GM21825 (cell line): ENCODE data around the gene CA5B.
"Not testable (repeated sequence)": the region's sequence is repeated elsewhere in the genome, so short reads cannot be mapped to it uniquely, and the experiment has no call there.

Experiments
- ATAC-seq: cut with Tn5 transposase; IDR thresholded peaks from one replicate; pipeline ENCODE4 v1.9.1; 2021; ENCODE audit warnings: mild to moderate bottlenecking, moderate library complexity; ENCODE audit not compliant: unreplicated experiment

Gene CA5B

GRCh38 chrX:15812192-15812938 is 74.3 kb downstream of the CA5B start:
- ATAC-seq = no peak

GRCh38 chrX:15813416-15813815 is 75.3 kb downstream of the CA5B start:
- no peak for ATAC-seq

- no peak for ATAC-seq
Measured at GRCh38 chrX:15814771-15815365, 76.8 kb downstream of the CA5B start.

GRCh38 chrX:15815779-15816437 is 77.8 kb downstream of the CA5B start:
- ATAC-seq = peak; percentile 89

GRCh38 chrX:15816438-15816809 is 78.4 kb downstream of the CA5B start:
- no peak for ATAC-seq

- ATAC-seq = no peak
Measured at GRCh38 chrX:15816886-15817285, 78.8 kb downstream of the CA5B start.

GRCh38 chrX:15820106-15821073 is 82.3 kb downstream of the CA5B start:
- ATAC-seq = no peak

GRCh38 chrX:15822922-15823321 is 84.9 kb downstream of the CA5B start:
- ATAC-seq = no peak

- ATAC-seq = no peak
Measured at GRCh38 chrX:15825936-15826335, 87.9 kb downstream of the CA5B start.

GRCh38 chrX:15829217-15829616 is 91.1 kb downstream of the CA5B start:
- no peak for ATAC-seq

- ATAC-seq = not testable (repeated sequence)
Measured at GRCh38 chrX:15831347-15831746, 93.3 kb downstream of the CA5B start.

GRCh38 chrX:15834053-15834452 is 96.0 kb downstream of the CA5B start:
- ATAC-seq = no peak

GRCh38 chrX:15834827-15835595 is 96.9 kb downstream of the CA5B start:
- no peak for ATAC-seq
